OCI-LY3 (cell line): ENCODE measurements around the gene LEMD3.

ENCODE experiments used
- EZH2phosphoT487 ChIP-seq: fragments of 200-600 bp; shearing (Covaris generic); IDR thresholded peaks from 2 replicates; pipeline ENCODE4 v1.6.1; 2018; ENCODE audit warnings: antibody characterized with exemption, mixed run types, low read depth
- TF ChIP-seq, protein P1 (sequence below): fragments of 200-600, 300-600 bp; sonication (generic); IDR thresholded peaks from 2 replicates; pipeline ENCODE4 v1.5.1; 2014; ENCODE audit warnings: antibody characterized with exemption, low read length, low read depth

DNA sequence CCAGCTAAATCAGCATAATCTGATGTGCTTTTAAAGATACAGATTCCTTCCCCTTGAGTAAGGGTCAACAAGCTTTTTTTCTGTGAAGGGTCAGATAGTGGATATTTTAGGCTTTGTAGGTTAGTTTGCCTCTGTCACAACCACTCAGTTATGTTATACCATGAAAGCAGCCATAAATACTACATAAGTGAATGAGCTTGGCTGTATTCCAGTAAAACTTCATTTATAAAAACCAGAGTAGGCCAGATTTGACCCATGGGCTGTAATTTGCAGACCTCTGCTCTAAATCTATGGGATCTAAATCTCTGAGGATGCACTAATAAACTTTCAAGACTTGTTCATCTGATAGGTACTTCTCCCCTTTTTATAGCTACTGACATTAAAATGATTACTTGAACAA, 47.7 kb downstream of the LEMD3 start:
- TF ChIP-seq, protein P1, sequence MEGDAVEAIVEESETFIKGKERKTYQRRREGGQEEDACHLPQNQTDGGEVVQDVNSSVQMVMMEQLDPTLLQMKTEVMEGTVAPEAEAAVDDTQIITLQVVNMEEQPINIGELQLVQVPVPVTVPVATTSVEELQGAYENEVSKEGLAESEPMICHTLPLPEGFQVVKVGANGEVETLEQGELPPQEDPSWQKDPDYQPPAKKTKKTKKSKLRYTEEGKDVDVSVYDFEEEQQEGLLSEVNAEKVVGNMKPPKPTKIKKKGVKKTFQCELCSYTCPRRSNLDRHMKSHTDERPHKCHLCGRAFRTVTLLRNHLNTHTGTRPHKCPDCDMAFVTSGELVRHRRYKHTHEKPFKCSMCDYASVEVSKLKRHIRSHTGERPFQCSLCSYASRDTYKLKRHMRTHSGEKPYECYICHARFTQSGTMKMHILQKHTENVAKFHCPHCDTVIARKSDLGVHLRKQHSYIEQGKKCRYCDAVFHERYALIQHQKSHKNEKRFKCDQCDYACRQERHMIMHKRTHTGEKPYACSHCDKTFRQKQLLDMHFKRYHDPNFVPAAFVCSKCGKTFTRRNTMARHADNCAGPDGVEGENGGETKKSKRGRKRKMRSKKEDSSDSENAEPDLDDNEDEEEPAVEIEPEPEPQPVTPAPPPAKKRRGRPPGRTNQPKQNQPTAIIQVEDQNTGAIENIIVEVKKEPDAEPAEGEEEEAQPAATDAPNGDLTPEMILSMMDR, result no peak
- no peak for TF ChIP-seq EZH2phosphoT487
